ENCODE data around the gene PHF2.

Gene PHF2

DNA sequence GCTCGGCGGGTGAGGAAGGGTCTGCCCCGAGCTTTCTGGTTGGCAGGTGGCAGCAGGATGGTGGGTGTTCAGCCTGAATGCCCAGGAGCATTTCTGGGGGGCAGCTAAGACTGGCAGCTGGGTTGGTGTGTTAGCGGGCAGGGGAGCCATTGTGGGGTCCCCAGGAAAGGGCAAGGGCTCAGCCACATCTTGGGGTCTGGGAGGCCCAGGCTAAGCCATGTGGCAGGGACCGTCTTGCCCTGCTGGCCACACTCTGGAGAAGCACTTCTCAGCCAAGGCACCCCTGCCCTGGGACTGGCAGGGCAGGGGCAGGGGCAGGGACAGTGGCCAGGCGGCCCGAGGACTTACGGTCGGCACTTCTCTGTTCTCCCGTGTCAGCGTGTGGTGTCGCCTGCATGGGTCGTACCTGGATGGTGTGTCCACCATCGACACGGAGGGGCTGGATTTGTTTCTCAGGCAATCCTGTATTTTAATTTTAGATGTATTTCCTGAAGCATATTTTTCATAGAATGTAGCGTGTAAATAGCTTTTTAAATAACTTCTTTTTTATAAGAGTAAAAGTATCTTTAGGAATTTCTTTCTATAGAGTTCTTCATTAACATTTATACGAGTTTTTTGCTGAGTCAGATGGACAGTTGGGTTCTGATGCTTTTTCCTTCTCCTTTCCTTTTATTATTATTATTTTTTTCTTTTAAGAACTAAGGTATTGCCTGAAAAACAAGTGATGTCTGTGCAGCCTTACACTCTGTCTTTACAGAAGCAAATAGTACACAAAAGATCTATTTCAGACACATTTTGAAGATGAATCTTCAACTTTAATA, 102.0 kb downstream of the PHF2 start:
- DNase-seq (ENCODE audit: low read depth) = no peak

DNA sequence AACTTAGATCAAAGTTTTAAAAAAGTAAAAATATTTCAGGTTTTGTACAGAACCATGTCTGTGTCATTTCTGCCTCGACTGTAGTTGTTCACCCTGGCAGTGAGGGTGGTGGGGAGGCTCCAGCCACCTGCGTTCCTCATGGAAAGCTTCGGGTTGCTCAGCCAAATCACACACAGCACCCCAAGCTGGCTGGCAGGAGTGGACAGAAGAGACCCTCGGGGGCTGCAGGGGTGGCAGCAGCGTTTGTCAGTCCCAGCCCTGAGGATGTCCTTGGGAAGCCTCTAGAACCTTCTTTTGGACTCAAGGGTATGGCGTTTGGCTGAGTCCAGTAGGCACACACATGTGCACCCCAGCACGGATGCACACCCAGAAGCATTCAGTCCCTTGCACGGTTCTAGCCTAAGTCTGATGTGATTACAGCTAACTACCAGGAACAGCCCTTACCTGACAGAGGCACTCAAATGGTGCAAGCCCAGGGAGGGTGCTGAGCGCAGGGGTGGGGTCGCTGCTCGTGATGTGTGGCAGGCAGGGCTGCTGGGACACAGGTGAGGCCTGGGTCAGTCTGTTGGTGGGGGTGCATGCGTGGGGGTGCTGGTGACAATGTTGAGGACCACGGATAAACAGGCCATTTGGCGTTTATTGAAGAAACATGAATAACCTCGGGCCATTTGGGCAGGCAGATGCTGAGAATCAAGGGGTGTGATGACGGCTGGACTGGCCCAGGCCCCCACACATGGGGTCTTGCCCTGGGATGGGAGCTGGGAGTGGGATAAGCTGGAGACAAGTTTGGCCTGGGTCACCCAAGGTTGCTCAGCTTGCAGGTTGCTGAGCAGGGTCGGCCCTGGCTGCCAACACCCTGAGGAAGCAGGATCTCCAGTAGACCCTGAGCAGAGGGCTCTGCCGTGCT, 103.4 kb downstream of the PHF2 start:
- no peak for DNase-seq (ENCODE audit: low read depth)

DNA sequence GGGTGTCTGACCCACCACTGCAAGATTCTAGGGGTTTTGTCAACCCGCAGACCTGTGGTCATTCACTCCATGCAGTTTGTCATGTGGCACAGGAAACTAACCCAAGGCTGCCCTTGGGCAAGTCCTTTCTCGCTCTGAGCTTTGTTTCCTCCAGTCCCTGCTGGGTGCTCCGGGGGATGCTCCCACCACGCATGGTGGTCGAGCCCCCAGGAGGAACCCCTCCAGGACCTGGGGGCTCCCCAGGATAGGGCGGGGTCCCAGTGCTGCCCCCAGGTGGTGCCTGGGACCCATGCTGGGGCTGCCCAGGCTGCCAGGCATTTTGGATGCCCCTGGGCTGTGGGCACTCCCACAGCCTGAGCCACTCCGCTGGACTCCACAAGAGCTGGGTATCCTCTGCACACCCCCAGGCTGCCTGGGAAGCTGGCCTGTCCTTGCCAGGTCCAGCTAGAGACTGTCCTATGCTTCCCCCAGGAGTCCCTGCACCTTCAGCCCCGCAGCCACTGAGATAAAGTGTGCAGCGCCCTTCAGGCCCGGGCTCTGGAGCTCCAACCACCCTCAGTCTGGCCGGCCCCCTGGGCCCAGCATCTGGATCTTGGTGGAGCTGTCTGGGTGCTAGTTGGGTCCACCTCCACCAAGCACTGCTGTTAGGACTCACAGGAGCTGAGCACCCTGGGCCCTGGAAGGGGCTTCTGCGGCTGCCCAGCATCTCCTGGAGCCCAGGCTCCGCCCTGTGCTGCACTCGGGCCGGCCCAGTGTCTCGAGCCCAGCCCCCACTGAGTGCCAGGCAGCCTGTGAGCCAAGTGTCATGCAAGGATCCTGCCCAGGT, 104.3 kb downstream of the PHF2 start:
- DNase-seq (ENCODE audit: low read depth) = no peak

DNA sequence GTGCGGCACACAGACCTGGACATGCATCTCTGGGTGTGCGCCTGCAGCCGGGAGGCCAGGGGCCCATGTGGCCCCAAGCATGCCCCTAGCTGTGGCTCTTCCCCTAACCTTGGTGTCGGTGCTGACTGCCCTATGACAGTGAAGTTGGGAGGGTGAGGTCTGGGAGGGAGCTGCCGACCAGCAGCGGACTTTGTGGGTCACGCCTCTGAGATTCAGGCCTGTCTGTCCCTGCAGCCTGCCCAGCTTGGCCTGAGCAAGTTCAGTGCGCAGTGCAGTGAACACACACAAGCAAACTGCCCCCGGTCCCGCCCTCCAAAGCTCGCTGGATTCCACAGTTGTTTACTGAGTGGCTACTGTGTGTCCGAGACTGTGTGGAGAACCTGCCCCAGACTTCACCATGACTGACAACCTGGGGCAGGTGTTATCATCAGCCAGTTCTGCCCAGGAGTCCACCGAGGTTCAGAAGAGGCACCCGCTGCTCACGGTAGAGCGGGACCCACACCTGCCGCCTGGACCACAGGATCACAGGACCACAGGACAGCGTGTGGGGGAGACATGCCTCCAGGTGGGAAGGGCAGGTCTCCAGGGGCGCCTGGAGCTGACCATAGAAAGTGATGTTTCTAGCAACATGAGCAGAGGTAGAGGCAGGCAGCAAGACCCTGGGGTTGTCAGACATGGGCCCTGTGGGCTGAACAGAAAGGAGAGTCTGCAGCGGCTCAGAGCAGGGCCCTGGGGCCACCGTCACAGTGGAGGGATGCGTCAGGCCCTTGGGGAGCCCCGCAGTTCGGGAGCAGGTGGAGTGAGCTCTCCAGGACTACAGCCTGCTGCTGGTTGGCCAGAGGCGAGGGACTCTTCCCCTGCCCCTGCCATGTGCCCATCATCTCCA, 105.1 kb downstream of the PHF2 start:
- DNase-seq (ENCODE audit: low read depth) = no peak

DNA sequence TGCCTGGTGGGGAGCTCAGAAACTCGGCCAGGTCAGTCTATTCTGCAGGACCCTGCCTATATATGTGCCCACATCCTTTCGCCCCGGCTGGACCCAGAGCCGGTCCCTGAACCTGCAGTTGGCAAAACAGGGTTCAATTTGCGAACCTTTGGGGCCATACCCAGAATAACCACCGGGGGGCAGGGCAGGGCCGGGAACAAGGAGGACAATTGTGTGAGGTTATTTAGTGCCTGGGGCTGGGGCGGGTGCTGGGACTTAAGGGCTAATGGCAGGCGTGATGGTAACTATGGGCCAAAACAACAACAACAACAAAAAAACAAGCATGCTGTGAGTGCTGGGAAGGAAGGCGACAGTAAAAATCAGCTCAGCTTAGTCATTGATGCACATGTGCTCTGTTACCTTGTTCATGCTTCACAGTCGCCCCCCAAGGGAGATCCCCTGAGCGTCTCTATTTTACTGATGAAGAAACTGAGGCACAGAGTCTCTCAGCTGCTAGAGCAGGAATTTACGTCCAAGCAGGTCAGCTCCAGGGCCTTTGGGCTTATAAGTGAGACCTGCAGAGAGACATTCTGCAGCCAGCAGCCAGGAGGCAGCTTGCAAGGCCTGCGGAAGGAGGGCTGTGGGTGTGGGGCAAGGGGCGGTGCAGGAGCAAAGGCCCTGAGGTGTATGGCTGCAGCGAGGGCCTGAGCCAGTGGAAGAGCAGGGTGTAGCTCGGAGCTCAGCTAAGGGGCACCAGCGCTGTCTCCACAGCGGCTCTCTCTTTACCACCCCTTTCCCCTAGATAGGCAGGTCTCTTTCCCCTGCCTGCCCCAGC, 106.0 kb downstream of the PHF2 start:
- peak; percentile 19 for DNase-seq (ENCODE audit: low read depth)

DNA sequence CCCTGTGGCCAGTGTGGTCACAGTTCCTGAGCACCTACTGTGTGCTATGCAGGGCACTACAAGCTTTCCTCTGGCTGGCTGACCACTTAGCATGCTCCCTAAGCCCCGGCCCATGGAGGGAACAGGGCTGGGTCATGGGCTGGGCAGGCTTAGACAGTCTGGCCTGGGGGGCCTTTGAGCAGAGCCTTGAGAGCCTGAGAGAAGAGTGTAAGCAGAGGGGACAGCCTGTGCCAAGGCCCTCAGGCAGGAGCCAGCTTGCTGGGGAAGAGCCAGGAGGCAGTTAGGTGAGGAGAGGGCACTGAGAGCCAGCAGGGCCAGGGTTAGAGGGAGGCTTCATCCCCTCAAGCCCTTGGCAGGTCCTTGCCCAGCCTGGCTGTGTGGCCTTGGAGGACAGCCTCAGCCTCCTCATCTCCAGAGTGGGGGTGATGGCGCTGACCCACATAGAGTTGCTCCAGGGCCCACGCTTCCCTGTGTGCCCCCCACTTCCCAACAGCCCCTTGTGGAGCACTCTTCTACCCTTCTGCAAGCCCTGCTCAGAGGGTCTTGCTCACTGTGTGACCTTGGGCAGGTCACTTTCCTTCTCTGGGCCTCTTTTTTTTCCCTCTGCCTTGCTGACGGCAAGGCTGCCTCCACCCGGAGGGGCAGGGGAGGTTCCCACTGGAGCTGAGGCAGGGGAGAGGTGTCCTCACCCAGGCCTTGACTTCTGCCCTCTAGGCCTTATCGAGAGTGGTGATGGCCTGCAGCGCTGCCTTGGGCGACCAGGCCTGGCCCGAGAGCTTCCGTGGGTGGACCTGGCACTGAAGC, 107.1 kb downstream of the PHF2 start:
- DNase-seq (ENCODE audit: low read depth) = no peak

DNA sequence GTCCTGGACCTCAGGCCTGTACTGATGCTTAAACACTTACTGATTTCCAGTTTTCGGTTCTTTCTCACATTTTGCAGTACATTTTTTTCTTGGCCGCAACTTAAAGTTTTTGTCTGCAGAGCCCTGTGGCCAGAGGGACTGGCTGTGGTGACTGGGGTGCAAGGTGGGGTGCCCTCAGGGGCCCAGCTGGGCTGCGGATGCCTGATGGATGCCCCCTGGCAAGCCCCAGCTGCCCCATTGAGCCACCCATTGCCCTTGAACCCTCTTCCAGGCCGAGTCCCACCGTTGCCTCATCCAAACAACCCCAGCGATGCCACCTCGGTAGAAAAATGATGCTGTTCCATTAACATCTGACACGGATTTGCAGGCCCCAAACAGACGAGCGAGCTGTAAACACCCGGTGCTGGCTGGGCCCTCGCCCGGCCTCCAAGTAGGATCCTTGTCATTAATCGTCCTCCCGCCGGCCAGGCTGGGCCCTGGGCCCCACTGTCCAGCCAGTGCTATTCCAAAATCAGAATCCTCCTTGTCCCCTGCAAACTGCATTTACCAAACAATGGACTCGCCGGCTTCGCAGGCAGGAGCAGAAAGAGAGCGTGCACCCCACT, 107.9 kb downstream of the PHF2 start:
- DNase-seq (ENCODE audit: low read depth) = no peak

DNA sequence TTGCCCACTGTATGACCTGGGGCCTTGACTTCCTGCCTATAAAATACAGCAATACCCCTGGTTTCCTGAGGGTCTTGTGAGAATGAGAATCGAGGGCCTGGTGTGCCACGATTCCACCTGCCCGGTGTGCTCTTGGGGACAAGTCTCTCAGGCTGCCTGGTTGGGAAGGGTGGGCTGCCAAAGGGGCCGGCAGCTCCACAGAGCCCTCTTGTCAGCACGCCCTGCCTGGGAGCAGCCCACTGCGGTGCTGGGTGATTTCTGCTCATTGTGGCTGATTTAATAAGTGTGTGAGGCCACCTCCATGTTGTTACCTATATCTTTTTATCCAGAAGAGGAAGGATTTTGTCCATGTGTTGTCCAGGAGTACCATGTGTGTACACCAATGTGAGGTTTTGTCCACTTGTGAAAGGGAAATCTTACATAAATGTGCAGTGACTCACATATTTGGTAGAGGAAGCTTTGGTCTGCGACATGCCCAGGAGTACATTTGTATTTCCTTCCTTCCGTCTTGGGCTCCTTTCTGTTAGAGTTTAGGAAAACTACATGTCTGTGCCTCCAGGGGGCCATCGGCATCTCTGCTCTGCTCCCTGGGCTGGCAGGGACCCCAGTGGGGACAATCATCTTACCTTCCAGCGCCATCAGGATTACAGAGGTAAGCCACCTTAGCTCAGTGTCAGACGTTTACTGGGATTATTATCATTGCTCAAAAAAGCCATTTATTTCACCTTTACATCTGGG, 108.6 kb downstream of the PHF2 start:
- DNase-seq (ENCODE audit: low read depth) = no peak

DNA sequence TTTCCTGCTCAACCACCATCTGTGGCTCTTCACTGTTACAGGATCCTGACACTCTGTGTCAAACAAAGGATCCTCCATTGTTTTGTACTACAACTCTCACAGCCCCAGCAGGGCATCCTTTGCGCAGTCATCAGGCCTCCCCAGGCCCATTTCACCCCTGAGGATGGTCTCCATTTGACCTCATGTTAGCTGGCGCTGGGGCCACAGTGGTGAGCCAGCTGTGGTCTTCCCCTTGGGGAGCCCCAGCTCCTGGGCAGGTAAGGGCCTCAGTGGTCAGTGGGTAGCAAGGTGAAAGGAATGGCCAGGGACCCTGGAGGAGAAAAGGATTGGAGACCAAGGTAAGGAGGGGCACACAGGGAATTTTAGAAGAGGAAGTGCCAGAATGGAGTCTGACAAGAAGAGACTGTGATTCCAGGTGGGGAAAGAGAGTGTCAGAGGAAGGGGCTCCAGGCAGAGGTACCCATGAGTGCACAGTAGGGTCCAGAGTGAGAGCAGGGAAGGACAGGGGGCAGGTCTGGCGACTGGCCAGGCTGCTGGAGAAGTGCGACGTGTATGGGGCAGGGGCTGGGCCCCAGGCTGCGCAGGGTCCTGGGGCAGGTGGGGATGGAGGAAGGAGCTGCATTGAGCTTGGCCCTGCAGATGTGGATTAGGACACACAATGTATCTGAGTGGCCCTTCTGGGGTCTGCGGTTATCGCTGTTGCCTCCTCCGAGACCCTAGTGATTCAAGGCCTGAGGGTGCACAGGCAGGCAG, 109.9 kb downstream of the PHF2 start:
- DNase-seq (ENCODE audit: low read depth) = no peak

DNA sequence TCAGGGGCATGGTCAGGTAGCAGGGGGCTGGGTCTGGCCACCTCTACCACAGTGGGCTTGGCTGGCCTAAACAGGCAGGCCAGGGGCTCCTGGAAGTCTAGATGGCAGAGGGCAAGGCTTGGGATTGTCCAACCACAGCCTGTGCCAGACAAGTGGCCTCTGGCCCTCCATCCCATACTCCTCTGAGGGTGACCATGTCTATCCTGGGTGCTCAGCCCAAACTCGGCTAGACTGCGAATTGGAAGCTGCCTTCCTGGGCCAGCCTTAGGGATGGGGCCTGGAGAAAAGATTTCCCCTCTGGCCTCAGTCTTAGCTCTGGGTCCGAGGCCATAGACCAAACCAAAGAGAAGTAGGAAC, 110.5 kb downstream of the PHF2 start:
- DNase-seq (ENCODE audit: low read depth) = no peak

DNA sequence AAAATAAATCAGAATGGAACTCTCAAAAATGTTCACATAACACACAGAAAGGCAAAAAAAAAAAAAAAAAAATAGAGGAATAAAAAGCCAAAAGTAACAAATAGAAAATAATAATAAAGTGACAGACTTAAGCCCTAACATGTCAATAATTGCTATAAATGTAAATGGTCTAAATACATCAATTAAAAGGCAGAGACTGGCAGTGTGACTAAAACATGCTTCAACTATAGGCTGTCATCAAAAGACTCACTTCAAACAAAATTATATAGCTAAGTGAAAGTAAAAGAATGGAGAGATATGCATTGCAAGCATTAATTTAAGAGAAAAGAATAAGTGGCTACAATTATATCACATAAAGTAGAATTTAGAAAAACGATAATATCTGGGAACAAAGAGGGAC, 114.2 kb downstream of the PHF2 start:
- no peak for DNase-seq (ENCODE audit: low read depth)

DNA sequence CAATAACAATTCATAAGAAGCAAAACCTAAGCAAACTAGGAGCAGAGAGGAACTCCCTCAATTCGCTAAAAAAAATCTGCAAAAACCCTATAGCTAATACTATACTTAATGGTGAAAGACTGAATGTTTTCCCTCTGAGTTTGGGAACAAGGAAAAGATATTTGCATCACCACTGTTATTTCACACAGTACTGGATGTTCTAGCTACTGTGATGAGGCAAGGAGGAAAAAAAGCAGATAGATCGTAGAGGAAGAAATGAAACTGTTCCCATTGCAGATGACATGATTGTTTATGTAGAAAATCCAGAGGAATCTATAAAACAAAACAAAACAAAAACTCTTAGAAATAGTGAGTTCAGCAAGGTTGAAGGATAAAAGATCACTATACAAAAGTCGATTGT, 116.7 kb downstream of the PHF2 start:
- DNase-seq (ENCODE audit: low read depth) = no peak

DNA sequence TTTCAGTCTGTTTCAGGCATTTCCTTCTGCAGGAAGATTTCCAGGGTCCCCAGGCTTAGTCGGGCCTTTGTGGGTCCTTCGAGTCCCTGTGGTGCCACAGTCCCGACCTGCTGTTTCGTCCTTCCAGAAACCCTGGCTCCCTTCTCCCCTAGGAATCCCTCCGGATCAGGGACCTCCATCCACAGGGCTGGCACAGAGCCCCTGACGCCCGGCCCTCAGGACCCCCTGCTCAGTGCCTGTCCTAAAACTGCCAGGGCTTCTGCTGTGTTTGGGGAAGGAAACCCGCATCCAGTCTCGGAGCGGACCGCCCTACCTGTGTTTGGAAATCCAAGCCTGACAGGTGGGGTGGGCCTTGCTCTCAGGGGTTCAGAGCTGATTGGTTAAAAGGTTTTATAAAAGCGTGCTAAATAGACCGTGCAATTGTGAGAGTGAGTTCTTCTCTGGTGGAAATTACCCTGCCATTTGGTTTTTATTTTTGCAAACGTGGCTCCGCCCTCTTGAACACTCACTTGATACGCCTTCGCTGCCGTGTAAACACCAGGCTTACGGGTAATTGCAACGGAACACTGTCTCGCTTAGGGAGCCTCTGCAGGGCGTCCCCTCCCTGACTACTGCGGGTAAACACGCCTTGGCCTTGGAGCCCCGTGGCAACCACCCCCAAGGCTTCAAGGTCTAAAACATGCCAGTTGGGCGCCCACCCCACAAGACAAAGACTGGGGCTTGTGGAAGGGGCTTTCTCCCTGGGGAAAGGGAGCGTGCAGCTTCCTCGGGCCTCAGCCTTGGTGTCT, 121.2 kb downstream of the PHF2 start:
- DNase-seq (ENCODE audit: low read depth) = no peak

DNA sequence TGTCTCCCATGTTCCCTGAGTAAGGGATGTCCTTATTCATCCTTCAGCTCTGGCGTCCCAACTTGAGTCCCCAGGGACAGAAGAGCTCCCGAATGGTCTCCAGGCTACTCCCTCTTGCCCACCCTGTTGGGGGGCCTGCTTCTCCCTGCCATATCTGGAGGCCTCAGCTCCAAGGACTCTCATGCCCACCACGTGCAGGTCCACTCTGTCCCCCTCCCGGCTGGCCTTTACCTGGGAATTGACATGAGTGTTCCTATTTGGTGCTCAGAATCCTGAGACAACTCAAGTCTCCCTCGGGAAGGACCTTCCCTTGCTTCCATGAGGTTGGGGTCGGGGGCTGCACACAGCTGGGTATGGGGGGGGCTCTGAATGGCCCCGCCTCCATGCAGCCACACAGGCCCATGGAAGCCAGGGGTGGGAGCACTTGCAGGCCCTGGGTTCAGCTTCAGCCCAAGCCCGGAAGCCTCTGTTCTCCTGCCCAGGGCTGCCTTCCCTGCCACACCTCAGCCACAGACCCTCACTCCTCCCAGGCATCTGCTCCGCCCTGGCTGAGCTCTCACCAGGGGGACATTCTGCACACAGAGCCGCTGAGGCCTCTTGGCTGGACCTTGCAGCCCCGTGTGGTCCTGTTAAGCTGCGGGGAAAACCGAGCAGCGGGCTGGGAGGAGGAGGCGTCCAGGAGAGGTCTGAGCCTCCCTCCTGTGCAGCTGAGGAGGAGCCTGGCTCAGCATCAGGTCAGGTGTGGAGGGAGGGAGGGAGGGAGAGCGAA, 121.9 kb downstream of the PHF2 start:
- no peak for DNase-seq (ENCODE audit: low read depth)

DNA sequence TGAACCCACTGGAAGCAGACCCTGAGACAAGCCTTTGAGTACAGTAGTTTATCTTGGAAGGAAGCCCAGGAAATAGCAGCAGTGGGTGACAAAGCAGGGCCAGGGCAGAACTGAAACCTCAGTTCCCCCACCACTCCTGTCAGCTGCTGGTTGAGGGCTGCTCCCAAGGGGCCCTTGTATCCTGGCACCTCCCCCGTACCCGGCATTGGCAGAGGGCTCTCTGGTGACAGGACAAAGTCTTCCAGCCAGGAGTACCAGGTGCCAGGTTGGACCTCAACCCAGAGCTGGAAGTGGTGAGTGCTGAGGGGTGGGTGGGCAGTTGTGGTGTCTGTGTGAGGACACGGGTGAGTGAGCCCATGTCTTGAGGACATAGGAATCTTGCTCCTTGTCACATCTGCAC, 123.3 kb downstream of the PHF2 start:
- no peak for DNase-seq (ENCODE audit: low read depth)

Measured in amniotic epithelial cell (primary cell).